ENCODE data around the gene COL25A1.

The COL25A1 gene

DNA sequence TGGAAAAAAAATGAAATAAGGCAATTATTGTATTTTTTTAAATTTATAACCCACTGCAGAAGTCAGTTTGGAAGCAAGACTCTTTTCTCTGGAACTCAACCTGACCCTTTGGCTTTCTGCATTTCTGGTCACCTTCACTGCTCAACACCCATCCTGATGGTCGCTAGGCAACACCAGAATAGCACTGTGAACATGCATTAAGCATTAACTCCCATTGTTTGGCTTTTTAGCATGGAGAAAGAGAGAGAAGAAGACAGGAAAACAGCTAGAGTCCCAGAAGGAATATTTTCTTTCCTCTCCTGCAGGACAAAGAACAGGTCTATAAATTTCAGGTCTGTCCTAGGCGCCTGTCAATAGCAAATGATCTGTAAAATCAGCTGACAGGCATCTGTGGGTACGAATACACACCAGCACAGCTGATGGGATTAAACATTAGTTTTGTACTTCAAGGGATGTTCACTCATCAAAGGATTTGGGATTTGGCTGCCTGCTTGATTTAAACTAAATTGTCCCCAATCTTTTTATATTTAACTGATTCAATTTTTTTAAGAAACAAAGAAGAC is 402.4 kb downstream of the COL25A1 start:
- no peak for TF ChIP-seq SUZ12 (IDR thresholded peaks at IDR 0.05; ENCODE audit: extremely low read depth, insufficient read depth, insufficient read length)
- no peak for TF ChIP-seq YY1 (IDR thresholded peaks at IDR 0.05; ENCODE audit: insufficient read depth, insufficient read length)
- TF ChIP-seq ZNF274 (IDR thresholded peaks at IDR 0.05; ENCODE audit: low read depth, low read length): no peak
- no peaks in the 10 kb centered on the region for H3K9me3 ChIP-seq (ENCODE audit: insufficient read depth, low read length)
- H3K4me1 ChIP-seq (ENCODE audit: insufficient read depth, insufficient read length): no peaks in the 10 kb centered on the region
- DNase-seq (ENCODE audit: low read depth, low spot score): peak; percentile 35
- H3K27me3 ChIP-seq (ENCODE audit: insufficient read depth, insufficient read length): no peaks in the 10 kb centered on the region
- H3K36me3 ChIP-seq (ENCODE audit: insufficient read depth, insufficient read length, low read length): no peaks in the 10 kb centered on the region
- H3K4me3 ChIP-seq (ENCODE audit: insufficient read length, low read depth): no peak overlapping the region
- H3K9ac ChIP-seq (ENCODE audit: insufficient read length, low read depth): no peak overlapping the region

DNA sequence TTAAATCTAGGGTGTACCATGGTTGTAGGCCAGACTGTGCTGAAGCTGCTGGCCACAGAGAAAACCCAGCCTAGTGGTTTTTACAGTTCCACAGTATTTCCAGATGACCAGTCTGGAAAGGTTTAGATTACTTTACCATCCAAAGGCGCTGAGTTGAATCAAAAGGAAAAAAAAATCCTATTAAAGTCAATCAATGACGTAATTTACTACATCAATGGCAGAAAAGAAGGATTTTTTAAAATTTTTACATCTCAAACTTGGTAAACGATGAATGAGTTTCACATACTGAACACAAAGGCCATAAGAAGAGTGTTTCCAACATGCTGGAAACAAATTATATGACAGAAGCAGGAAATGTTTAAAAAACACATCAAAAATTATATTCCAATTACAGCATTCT is 409.0 kb downstream of the COL25A1 start:
- H3K4me1 ChIP-seq (ENCODE audit: insufficient read depth, insufficient read length): no peaks in the 10 kb centered on the region
- no peaks in the 10 kb centered on the region for H3K27me3 ChIP-seq (ENCODE audit: insufficient read depth, insufficient read length)
- DNase-seq (ENCODE audit: low read depth, low spot score): no peak
- no peak overlapping the region for H3K9ac ChIP-seq (ENCODE audit: insufficient read length, low read depth)
- TF ChIP-seq SUZ12 (IDR thresholded peaks at IDR 0.05; ENCODE audit: extremely low read depth, insufficient read depth, insufficient read length): no peak
- TF ChIP-seq ZNF274 (IDR thresholded peaks at IDR 0.05; ENCODE audit: low read depth, low read length): no peak
- no peak for TF ChIP-seq YY1 (IDR thresholded peaks at IDR 0.05; ENCODE audit: insufficient read depth, insufficient read length)
- H3K4me3 ChIP-seq (ENCODE audit: insufficient read length, low read depth): no peak overlapping the region
- H3K36me3 ChIP-seq (ENCODE audit: insufficient read depth, insufficient read length, low read length): no peaks in the 10 kb centered on the region
- H3K9me3 ChIP-seq (ENCODE audit: insufficient read depth, low read length): no peaks in the 10 kb centered on the region

- Histone ChIP-seq H3K27me3 (ENCODE audit: insufficient read depth, insufficient read length) (no peaks in the 10 kb centered on the region), H3K9ac (ENCODE audit: insufficient read length, low read depth) (no peak overlapping the region), H3K9me3 (ENCODE audit: insufficient read depth, low read length) (no peaks in the 10 kb centered on the region), H3K36me3 (ENCODE audit: insufficient read depth, insufficient read length, low read length) (no peaks in the 10 kb centered on the region), H3K4me3 (ENCODE audit: insufficient read length, low read depth) (no peak overlapping the region), H3K4me1 (ENCODE audit: insufficient read depth, insufficient read length) (no peaks in the 10 kb centered on the region)
- TF ChIP-seq YY1 (IDR thresholded peaks at IDR 0.05; ENCODE audit: insufficient read depth, insufficient read length): no peak
- no peak for TF ChIP-seq ZNF274 (IDR thresholded peaks at IDR 0.05; ENCODE audit: low read depth, low read length)
- no peak for TF ChIP-seq SUZ12 (IDR thresholded peaks at IDR 0.05; ENCODE audit: extremely low read depth, insufficient read depth, insufficient read length)
- DNase-seq (ENCODE audit: low read depth, low spot score): no peak
Observed at GRCh38 chr4:108891896-108892590, 410.4 kb downstream of the COL25A1 start.

DNA sequence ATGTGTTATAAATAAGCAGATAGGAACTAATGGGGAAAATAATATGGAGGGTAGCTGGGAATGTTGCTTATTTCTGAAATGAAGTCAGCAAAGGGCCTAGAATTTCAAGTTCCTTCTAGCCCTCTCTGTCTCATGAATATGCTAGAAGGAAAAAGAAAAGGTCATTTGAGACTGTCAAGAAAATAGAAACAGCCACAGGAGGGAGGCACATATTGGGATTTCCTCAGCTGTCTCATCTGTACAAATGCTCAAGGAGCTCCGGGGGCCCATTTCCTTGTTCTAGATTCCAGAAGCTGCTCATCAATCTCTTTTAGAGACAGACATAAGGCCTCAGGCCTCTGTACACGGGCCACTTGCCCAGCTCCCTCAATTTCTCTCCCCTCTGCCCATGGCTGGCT is 412.0 kb downstream of the COL25A1 start:
- no peak overlapping the region for H3K4me3 ChIP-seq (ENCODE audit: insufficient read length, low read depth)
- no peak overlapping the region for H3K9ac ChIP-seq (ENCODE audit: insufficient read length, low read depth)
- H3K9me3 ChIP-seq (ENCODE audit: insufficient read depth, low read length): no peaks in the 10 kb centered on the region
- H3K27me3 ChIP-seq (ENCODE audit: insufficient read depth, insufficient read length): no peaks in the 10 kb centered on the region
- no peaks in the 10 kb centered on the region for H3K4me1 ChIP-seq (ENCODE audit: insufficient read depth, insufficient read length)
- no peak for DNase-seq (ENCODE audit: low read depth, low spot score)
- H3K36me3 ChIP-seq (ENCODE audit: insufficient read depth, insufficient read length, low read length): no peaks in the 10 kb centered on the region
- no peak for TF ChIP-seq SUZ12 (IDR thresholded peaks at IDR 0.05; ENCODE audit: extremely low read depth, insufficient read depth, insufficient read length)
- no peak for TF ChIP-seq YY1 (IDR thresholded peaks at IDR 0.05; ENCODE audit: insufficient read depth, insufficient read length)
- no peak for TF ChIP-seq ZNF274 (IDR thresholded peaks at IDR 0.05; ENCODE audit: low read depth, low read length)

DNA sequence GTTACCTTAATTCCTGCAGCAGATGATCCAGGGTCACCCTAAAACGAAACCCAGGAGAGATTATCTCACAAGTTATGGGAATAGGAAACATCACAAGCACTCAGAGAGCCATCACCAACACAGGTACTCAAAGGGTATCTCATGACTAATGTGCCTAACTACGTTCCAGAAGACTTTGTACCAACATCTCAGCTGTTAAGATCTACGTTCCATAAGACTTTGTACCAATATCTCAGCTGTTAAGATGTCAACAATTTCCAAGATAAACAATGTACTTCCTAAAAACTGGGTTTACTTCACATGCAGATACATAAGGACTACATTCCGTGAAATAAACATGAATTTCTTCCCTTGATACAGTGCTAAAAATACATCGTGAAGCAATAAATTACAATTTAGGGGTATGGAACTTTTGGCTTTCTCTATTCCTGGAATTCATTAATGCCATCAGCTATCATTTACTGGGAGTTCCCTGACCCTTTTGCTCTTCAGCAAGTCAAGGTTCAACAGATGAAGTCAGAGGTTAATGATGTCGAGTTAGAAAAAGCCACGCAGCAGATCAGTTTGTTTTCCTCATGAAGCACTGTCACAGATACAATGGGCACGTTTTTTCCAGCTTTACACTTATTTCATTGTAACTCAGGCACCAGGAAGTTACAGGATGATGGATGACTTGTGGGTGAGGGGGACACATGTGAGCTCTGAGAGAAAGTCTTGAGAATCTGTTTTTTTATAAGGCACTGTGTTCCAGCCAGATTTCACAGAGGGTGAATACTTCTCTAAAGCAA is 412.6 kb downstream of the COL25A1 start:
- DNase-seq (ENCODE audit: low read depth, low spot score): no peak
- TF ChIP-seq ZNF274 (IDR thresholded peaks at IDR 0.05; ENCODE audit: low read depth, low read length): no peak
- TF ChIP-seq SUZ12 (IDR thresholded peaks at IDR 0.05; ENCODE audit: extremely low read depth, insufficient read depth, insufficient read length): no peak
- TF ChIP-seq YY1 (IDR thresholded peaks at IDR 0.05; ENCODE audit: insufficient read depth, insufficient read length): no peak
- Histone ChIP-seq H3K9me3 (ENCODE audit: insufficient read depth, low read length) (no peaks in the 10 kb centered on the region), H3K4me1 (ENCODE audit: insufficient read depth, insufficient read length) (no peaks in the 10 kb centered on the region), H3K27me3 (ENCODE audit: insufficient read depth, insufficient read length) (no peaks in the 10 kb centered on the region), H3K9ac (ENCODE audit: insufficient read length, low read depth) (no peak overlapping the region), H3K4me3 (ENCODE audit: insufficient read length, low read depth) (no peak overlapping the region), H3K36me3 (ENCODE audit: insufficient read depth, insufficient read length, low read length) (no peaks in the 10 kb centered on the region)

DNA sequence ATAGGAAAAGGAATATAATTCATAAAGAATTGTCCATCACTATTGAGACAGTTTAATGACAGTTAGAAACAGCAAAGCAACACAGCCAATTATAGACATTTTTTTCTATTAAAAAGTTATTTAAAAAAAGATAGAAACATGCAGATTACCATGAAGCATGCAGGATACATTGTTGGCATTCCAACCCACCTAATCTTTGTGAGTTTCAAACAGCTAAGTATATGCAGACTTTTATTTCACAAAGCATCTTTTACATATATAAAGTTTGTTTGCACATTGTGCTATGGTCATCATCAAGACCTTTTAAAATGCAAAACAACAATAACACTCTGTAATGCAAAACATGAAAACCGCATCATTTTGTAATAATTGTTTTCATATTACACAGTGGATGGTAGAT is 413.7 kb downstream of the COL25A1 start:
- TF ChIP-seq ZNF274 (IDR thresholded peaks at IDR 0.05; ENCODE audit: low read depth, low read length) (no peak), YY1 (IDR thresholded peaks at IDR 0.05; ENCODE audit: insufficient read depth, insufficient read length) (no peak), SUZ12 (IDR thresholded peaks at IDR 0.05; ENCODE audit: extremely low read depth, insufficient read depth, insufficient read length) (no peak)
- Histone ChIP-seq H3K9me3 (ENCODE audit: insufficient read depth, low read length) (no peaks in the 10 kb centered on the region), H3K4me1 (ENCODE audit: insufficient read depth, insufficient read length) (no peaks in the 10 kb centered on the region), H3K36me3 (ENCODE audit: insufficient read depth, insufficient read length, low read length) (no peaks in the 10 kb centered on the region), H3K27me3 (ENCODE audit: insufficient read depth, insufficient read length) (no peaks in the 10 kb centered on the region), H3K4me3 (ENCODE audit: insufficient read length, low read depth) (no peak overlapping the region), H3K9ac (ENCODE audit: insufficient read length, low read depth) (no peak overlapping the region)
- no peak for DNase-seq (ENCODE audit: low read depth, low spot score)

DNA sequence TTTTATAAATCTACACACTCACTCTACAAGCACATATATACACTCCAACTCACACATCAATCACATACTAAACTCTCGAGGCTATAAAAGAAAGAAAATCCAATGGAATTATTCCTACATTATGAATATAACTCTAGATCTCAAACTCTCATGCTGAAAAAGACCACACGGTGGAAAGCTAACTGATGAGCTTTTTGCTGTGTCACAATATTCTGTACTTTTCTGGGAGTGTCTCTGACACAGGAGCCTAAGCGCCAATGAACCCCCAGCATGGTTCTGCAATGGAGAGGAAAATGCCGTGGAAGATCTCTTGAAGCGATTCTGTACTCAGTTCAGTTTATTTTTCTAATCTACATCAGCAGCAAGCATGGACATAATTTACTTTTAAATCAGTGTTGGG is 415.4 kb downstream of the COL25A1 start:
- no peaks in the 10 kb centered on the region for H3K36me3 ChIP-seq (ENCODE audit: insufficient read depth, insufficient read length, low read length)
- H3K9me3 ChIP-seq (ENCODE audit: insufficient read depth, low read length): no peaks in the 10 kb centered on the region
- H3K9ac ChIP-seq (ENCODE audit: insufficient read length, low read depth): no peak overlapping the region
- no peaks in the 10 kb centered on the region for H3K27me3 ChIP-seq (ENCODE audit: insufficient read depth, insufficient read length)
- no peaks in the 10 kb centered on the region for H3K4me1 ChIP-seq (ENCODE audit: insufficient read depth, insufficient read length)
- DNase-seq (ENCODE audit: low read depth, low spot score): no peak
- no peak for TF ChIP-seq YY1 (IDR thresholded peaks at IDR 0.05; ENCODE audit: insufficient read depth, insufficient read length)
- no peak overlapping the region for H3K4me3 ChIP-seq (ENCODE audit: insufficient read length, low read depth)

Measured in NT2/D1 (cell line).